Right lobe of liver (tissue), 4 donors: ENCODE results near the gene UNC5C.
"Not testable (repeated sequence)": the region's sequence is repeated elsewhere in the genome, so short reads cannot be mapped to it uniquely, and the experiment has no call there.

ENCODE experiments used
- POLR2A ChIP-seq: fragments of 450-650 bp; IDR thresholded peaks from one replicate; pipeline ENCODE4 v1.6.1; 2017; ENCODE audit warnings: antibody characterized with exemption, mild to moderate bottlenecking
- TF ChIP-seq, protein P1 (sequence below), 4 donors: fragments of 200-600 bp in 3 of 4; fragments of 450-650 bp in 1 of 4; IDR thresholded peaks; one replicate each; pipeline versions ENCODE4 v1.5.1 to v1.8.0; 2016 to 2022; ENCODE audit warnings: antibody characterized with exemption in 4 of 4, mild to moderate bottlenecking in 2 of 4
- donor health status: DM: no; HTN: no; CAD: no.
- donor health status: DM: no; HTN: no; CAD: no.
- donor health status: DM: no; HTN: yes; CAD: no.

DNA sequence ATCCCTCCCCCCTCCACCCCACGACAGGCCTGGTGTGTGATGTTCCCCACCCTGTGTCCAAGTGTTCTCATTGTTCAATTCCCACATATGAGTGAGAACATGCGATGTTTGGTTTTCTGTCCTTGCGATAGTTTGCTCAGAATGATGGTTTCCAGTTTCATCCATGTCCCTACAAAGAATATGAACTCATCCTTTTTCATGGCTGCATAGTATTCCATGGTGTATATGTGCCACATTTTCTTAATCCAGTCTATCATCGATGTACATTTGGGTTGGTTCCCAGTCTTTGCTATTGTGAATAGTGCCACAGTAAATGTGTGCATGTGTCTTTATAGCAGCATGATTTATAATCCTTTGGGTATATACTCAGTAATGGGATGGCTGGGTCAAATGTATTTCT lies 414.8 kb downstream of the UNC5C start:
- TF ChIP-seq, protein P1, sequence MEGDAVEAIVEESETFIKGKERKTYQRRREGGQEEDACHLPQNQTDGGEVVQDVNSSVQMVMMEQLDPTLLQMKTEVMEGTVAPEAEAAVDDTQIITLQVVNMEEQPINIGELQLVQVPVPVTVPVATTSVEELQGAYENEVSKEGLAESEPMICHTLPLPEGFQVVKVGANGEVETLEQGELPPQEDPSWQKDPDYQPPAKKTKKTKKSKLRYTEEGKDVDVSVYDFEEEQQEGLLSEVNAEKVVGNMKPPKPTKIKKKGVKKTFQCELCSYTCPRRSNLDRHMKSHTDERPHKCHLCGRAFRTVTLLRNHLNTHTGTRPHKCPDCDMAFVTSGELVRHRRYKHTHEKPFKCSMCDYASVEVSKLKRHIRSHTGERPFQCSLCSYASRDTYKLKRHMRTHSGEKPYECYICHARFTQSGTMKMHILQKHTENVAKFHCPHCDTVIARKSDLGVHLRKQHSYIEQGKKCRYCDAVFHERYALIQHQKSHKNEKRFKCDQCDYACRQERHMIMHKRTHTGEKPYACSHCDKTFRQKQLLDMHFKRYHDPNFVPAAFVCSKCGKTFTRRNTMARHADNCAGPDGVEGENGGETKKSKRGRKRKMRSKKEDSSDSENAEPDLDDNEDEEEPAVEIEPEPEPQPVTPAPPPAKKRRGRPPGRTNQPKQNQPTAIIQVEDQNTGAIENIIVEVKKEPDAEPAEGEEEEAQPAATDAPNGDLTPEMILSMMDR (IDR thresholded peaks at IDR 0.05): not testable (repeated sequence)
- not testable (repeated sequence) for TF ChIP-seq POLR2A
